HG03378 (cell line): Measurements from ENCODE around the gene CHST14.
"Not testable (repeated sequence)": the region's sequence is repeated elsewhere in the genome, so short reads cannot be mapped to it uniquely, and the experiment has no call there.

Source experiments
- ATAC-seq: cut with Tn5 transposase; IDR thresholded peaks from one replicate; pipeline ENCODE4 v1.9.1; 2021; ENCODE audit warnings: mild to moderate bottlenecking, moderate library complexity; ENCODE audit not compliant: unreplicated experiment

The CHST14 gene

DNA sequence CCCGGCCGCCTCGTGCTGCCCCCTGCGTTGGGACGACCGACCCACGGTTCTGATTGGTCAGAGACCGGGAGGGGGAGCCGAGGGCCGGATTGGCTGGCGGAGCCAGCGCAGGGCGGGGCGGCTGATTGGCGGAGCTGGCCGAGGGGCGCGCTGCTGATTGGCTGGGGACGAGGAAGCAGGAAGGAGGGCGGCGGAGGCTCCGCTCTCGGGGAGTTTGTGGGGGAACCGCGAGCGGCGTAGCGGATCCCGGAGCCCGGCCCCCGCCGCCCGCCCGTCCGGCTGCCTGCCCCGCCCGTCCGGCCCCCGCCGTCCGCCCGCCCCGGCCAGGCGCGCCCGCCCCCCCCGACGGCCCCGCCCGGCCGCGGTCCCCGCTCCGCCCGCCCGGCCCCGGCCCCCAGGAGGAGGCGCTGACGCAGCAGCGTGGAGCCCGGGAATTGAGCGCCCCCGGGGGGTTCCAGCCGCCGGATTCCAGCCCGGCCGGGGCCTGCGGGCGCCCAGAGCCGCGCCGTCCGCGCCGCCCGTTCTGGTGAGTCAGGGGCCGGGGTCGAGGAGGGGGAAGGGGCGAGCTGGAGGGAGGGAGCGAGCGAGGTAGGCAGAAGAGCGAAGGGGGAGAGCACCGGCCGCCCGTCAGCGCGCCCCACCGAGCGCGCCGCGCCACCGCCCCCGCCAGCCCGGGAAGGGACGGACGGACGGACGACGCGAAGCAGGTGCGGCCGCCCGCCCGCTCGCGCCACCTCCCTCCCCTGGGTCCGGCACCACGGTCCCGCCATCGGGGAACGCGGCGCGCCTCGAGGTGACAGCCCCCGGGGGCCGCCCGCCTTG is 29.8 kb upstream of the CHST14 start, which contains the start of gene BAHD1:
BAHD1 (plus strand) TSS at position 211 of the 822 bp plus-strand sequence. CDS start 17,512 bp downstream, outside the sequence.
- peak; percentile 78 for ATAC-seq

DNA sequence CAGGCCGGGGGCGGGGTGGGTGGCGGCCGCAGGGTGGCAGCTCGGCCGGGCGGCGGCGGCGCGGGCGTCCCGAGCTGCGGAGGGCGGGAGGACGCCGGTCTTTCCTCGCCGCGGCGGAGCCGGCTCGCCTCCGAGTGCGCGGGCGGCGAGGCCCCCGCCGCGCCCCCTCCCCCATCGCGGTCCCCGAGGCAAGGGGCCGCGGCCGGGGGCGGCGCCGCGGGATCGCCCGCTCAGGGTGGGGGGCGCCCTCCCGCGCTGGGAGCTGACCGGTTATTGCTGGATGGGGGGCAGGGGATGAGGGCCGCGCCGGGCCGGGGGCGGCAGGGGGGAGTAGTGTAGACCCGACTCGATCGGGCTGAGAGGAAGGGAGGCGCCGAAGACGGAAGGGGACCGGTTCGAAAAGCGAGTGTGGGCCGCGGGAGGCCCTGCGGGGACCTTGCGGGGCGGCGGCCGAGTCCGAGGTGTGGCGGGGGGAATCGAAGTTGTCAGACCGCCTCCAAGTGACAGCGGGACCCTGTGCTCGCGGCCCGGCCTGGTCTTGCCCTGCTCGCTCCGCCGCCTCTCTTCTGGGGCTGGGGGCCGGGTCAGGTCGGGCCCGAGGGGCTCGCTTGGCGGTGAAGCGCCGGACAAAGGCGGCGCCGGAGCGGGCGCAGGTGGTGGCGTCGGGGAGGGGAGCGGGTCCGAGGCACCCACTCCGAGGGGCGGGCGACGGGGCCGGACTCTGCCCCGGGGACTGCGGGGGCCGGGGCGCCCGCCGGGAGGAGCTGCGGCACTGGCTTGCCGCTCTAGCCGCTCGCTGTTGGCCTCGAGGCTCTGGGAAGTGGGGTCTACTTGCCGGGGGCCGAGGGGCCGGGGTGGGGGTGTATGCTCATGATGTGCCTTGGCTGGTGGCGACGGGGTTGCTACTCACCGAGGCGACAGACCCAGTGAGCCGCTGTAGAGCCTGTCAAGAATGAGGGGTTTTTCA is 28.9 kb upstream of the CHST14 start:
- no peak for ATAC-seq

DNA sequence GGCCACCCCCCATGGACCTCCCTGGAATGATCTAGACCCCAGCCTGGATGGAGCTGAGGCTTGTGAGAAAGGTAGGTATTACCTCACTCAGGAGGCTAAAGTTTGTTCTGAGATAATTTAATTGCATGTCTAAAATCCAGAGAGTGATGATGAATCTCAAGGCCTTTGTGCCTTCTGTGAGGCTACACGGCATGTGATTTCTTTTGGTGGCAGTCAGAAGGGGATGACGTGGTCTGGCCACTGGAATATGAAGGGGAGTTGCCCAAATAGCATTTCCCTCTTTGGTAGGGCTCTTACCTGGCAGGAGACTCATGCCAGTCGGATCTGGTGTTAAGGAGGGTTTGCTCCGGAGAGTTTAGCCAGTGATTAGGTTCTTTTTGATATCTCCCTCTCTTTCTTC is 27.5 kb upstream of the CHST14 start:
- ATAC-seq: no peak

DNA sequence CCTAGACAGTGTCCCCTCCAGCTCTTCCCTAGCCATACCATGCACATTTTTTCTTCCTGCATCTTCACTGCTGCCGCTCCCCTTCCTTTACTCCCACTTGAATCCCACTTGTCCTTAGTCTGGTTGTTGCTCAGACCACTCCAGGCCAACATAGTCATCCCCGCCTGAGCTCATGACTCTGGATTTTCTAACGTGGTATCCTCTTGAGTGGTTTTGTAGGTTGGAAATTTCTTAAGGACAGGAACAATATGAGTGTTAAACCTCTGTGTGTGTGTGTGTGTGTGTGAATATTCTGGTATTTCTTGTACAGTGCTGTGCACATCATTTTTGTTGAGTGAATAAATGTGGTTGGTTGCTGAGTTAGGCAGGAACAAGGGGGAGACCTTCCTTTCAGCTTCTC is 26.9 kb upstream of the CHST14 start:
- no peak for ATAC-seq

DNA sequence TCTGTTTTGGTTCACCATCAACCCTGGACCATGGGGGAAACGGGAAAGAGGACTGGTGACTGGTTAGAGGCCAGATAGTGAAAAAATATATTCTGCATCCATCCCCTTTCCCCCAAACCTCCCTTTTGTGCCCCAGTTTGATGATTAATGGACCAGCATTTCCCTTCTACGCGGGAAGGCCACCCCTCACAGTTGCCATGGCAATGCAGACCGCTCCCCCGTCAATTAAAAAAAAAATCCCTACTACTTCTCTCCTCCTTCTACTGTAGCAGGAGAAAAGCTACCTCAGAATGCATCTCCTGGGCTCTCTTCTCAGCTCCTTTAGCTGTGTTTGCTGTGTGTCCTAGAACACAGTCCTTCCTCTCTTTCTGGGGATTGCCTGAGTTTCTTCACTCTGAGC is 26.0 kb upstream of the CHST14 start:
- no peak for ATAC-seq

DNA sequence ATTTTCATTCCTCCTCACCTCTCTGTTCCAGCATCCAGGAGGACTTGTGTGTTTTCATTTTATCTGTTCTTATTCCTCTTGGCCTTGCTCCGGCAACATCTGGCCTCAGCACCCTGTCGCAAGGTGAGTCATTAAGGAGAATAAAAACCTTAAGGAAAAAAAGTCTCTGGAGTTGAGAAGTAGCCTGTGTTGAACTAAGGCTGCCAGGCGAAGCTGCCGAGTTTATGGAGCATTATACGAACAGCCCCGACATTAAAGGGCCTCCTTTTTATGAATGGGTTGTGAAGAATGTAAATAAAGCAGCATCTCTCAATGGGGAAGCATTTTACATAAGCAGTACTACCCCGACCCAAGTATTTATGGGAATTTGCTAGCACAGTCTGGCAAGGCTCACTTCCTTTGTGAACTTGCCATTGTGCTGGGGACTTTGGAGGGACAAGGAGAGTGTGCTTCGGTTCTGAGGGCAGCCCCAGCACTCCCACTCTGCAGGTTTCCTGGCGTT is 25.3 kb upstream of the CHST14 start:
- no peak for ATAC-seq

DNA sequence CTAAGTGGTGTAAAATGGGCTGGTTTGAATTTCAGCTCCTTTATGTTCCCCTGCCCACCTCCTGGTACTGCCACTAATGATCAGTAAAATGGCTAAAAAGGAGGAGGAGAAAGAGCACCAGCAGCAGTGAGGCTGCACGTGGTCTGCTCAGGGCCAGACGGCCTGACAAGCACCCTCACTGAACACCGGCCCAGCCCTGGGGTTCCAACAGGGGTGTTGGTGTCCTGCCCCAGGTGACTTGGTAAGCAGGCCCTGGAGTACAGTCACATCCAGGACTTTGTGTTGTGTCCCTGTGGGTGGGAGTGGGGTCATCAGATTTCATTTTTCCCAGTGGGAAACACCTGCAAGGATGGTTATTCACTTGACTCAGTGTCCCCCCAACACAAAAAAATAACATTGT is 24.6 kb upstream of the CHST14 start:
- no peak for ATAC-seq

DNA sequence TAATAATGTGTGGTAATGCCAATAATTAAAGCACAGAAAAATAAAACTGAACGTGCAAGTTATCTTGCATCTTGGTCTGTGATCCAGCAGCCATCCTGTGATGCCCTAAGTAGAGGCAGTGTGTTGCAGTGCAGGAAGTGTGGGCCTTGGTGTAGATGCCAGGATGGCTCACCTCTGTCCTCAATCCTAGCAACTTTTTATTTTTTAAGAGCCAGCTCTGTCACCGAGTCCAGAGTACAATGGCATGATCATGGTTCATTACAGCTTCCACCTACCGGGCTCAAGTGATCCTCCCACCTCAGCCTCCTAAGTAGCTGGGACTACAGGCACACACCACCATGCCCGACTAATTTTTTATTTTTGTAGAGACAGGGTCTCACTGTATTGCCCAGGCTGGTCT is 22.4 kb upstream of the CHST14 start:
- ATAC-seq: no peak

DNA sequence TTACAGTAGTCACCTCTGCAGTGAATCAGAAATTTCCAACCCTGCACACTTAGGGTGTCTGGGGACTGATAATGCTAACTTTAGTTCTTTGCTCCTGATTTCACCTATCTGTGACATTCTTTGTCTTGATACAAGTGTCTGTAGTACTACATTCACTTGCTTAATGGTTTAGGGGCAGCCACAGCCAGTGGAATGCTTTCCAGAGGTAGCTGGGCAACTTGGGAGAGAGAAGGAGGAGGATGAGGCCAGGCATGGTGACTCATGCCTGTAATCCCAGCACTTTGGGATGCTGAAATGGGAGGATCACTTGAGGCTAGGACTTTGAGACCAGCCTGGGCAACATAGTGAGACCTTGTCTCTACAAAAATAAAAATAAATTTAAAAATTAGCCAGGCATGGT is 21.5 kb upstream of the CHST14 start:
- no peak for ATAC-seq

DNA sequence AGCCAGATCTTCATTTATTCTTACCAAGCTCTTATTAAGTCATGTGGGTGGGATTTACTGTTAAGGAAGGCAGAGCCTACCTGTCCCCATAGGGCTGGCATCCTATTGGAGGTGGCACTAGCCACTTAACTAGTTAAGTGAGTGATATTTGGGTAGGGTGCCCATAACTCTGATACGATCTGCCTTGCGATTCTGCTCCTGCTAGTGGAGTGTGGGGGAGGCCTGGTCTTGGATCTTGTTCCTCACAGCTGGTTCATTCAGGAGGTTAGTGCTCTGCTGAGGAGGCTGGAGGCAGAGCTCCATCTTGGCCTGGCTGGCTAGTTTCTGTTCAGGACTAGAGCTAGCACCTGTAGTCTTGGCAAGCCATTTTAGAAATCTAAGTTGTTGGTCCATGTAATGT is 20.7 kb upstream of the CHST14 start:
- no peak for ATAC-seq

DNA sequence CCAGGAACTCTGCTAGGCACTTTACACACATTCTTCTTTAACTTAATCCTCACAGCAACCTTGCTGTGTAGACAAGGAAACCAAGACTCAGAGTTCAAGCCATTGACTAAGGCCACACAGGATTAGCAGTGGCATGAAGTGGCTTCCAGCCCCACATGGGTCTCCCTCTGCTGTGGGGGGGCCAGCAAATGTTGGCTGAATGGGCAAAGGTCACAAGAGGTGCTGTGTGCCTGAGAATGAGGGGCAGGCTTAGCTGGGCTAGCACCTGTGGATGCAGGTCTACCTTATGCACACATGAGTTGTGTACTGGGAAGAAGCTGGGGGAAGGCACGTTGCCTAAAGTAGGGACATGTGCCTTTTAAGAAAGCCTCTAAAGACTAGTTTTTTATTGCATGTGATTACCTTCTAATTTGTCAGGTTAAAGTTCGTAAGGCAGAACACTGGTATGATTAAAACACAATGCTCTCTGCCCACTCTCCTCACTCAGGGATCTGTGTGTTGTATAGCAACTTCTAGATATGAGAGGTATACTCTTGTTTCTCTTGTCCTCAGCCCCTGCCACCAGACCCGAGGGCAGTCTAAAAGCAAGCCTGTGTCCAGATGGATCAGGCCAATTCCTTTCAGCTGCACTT is 19.1 kb upstream of the CHST14 start:
- no peak for ATAC-seq

DNA sequence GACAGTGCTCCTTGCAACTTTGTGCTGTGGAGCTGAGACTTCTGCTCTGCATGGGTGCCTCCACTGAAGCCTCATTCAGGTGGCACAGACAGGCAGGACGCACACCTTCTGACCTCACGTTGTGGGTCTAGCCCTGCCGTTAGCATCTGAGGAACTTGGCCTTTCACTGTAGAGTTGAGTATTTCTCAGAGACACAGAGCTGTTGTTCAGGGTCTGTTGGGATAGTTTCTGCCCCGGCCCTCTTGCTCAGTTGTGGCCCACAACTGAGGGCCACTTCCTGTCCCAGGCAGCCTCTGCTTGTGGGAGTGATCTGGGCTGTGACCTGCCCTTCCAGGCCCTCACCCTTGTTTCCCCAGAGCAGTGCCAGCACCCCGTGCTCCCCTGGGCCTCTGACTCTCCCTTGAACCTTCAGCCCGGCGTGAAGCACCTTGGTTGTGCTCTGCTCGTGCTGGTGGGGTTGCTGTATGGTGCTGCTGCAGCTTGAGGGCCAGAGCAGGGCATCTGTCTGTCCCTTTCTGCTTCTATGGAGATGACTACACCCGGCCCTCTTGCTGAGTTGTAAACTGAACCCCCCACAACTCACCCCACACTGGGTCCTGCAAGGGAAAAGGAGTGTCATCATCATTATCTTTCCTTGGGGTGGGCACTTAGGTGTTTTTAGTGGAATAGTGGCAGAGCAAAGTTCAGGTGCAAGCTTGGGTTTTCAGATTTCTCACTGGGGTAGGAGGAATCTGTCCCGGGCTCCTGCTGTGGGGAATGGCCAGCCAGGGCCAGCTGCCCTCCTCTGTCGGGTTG is 18.3 kb upstream of the CHST14 start:
- ATAC-seq: no peak

DNA sequence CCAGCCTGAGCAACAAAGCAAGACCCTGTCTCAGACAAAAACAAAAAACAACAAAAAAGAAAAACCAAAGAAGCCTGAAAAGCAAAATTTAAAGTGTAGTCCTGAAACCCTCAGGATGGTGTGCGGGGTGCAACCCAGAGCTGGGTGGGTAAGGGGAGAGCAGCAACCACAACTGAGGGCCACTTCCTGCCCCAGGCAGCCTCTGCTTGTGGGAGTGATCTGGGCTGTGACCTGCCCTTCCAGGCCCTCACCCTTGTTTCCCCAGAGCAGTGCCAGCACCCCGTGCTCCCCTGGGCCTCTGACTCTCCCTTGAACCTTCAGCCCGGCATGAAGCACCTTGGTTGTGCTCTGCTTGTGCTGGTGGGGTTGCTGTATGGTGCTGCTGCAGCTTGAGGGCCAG is 16.8 kb upstream of the CHST14 start:
- not testable (repeated sequence) for ATAC-seq

DNA sequence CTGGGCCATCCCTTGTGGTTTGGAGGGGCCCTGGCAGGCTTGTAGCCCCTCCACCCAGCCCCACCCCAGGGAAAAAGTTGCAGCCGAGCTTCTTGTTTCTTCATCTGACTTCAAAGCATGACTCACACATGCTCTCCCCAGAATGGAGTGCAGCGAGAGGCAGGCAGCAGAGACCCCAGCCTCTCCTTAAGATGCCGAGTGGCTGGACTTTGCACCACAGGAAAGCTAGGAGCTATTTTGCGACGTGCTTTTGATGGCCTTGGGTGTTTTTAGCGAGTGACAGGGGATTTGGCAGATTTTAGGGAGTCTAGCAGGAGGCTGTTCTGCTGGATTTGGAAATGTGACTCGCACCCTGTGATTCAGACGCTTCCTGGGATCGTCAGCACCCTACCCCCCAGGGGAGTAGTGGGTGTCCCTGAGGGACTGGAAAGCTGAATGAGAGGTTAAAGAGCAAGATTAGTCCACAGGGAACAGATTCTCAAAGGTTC is 15.8 kb upstream of the CHST14 start:
- no peak for ATAC-seq

DNA sequence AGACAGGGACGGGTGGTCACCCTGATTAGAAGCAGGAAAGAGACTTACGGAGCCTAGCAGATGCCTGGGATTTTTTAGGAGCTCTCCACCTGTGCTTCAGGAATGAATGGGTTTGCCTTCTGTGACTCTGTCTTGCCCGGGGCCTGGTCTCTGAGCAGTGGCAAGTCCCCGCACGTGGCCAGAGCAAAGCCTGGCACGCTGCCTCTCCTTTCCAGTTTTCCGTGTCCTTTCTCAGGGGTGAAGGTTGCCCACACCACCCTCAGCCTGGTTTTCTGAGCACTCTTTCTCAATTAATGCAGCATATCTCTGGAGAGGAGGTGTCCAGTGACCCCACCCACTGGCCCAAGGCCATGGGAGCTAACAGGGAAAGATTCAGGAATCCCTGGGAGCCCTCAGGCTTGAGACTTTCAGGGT is 14.5 kb upstream of the CHST14 start:
- ATAC-seq: no peak

DNA sequence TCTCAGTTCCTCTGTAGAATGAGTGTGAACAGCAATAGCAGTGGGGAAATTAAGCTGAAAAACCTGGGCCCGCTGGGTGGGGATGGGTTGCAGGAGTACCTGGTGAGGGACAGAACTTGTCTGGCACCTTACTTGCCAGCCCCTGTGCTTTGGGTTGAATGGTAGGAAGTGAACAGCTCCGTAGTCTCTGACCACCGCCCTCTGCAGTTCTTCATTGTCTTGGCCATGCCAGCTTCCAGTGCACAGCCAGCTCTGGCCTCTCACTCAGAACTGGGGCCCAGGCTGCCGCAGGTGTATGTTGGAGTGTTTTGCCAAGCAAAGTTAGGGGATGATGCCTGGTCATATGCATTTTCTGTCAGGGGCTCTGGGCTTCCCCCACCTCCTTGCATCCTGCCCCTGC is 14.0 kb upstream of the CHST14 start:
- ATAC-seq: no peak

DNA sequence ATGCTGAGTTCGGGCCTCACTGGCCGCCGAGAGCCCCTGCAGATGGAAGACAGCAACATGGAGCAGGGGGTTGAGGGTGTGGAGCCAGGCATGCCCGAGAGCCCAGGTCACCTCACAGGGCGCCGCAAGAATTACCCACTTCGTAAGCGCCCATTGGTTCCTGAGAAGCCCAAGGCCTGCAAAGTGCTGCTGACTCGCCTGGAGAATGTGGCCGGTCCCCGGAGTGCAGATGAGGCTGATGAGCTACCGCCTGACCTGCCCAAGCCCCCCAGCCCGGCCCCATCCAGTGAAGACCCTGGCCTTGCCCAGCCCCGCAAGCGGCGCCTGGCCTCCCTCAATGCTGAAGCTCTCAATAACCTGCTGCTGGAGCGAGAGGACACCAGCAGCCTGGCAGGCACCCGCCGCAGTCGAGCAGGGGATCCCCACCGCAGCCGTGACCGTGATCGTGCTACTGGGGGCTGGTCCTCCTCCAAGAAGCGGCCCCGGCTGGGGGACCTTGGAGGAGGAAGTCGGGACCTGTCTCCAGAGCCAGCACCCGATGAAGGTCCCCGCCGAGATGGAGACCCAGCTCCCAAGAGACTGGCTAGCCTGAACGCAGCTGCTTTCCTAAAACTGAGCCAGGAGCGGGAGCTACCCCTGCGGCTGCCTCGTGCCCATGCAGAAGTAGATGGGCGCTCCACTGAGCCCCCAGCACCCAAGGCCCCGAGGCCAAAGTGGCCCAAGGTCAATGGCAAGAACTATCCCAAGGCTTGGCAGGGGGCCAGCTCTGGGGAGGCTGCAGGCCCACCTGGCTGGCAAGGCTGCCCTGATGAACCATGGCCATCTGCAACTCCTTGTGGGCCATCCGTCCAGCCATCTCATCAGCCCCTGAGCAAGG is 12.1 kb upstream of the CHST14 start:
- no peak for ATAC-seq

DNA sequence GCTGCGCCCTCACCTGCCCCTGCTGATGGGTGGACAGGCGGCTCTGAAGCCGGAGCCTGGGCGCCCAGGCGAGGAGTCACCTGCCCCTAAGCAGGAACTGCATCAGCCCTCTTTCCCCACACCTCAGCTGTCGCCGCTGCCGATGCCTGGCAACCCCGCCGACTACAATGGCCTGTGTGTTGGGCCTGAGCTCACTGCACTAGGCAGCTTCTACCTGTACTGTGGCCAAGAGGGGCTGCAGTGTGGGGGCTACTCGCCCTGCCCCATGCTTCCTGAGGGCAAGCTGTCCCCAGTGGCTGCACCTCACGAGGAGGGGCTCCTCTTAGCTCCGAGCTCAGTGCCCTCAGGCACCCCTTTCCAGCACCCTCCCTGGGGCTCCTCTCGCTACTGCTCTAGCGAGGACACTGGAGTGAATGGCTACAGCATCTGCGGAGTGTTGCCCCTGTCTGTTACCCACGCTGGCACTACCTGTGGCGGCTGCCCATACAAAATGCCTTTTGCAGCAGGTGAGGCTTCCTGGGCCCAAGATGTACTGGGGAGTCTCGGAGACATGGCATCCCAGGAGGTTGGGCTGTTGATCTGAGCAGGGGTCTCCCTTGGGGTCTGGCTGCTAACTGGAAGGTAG is 11.3 kb upstream of the CHST14 start:
- ATAC-seq: no peak

DNA sequence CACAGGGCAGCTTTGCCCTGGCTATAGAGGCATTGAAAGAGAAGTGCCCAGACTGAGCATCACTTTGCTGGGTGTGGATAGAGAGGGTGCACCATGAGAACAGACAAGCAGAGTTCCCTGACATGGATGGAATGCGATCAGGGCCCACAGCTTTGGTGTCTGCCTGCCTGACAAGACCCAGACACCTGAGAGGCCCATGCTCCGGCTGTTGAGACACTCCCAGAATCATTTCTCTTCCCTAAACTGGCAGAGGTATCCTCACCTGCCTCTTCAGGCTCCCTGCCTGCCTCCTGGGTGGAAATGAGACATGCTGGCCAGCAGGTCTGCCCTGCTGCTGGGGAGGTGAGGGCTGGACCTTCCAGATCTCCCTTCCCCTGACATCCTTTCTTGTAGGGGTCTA is 10.4 kb upstream of the CHST14 start:
- no peak for ATAC-seq
